A549 (cell line): ENCODE measurements around the gene GBP1. TPM values are rescaled to one million over a fixed set of nuclear protein-coding genes. Genes with fewer than 3 reads are reported as not detected.

Source experiments
- ATAC-seq, 2 experiments: fragments of 200-7000 bp in 1 of 2; fragments of >200 bp in 1 of 2; cut with Nextera tagmentation in 1 of 2; cut with Tn5 transposase in 1 of 2; 3 replicates each; pipeline versions ENCODE4 v1.8.0 to v1.9.1; 2018 to 2020; ENCODE audit warnings: mild to moderate bottlenecking in 1 of 2, moderate library complexity in 1 of 2
- CTCF ChIA-PET: fragments of 300-600 bp; sonication (Branson Sonifier 250); formaldehyde crosslinking; extraction: SDS; loops from one replicate; lab custom pipeline; 2021; ENCODE audit warnings: antibody characterized with exemption, inconsistent platforms; lab: Yijun Ruan, JAX
- POLR2A ChIA-PET: fragments of 350-600 bp; formaldehyde crosslinking; extraction: SDS; loops from one replicate; lab custom pipeline; 2021; ENCODE audit warnings: antibody characterized with exemption, inconsistent platforms; lab: Yijun Ruan, JAX
- DNase-seq, 2 experiments: peaks; one replicate each; pipeline versions ENCODE4 v3.0.0 to v3.0.0-alpha.2; 2011 to 2016; ENCODE audit warnings: low read depth in 1 of 2, low spot score in 1 of 2
- FAIRE-seq: peaks from 2 replicates; lab custom pipeline; 2011; peaks lifted over from hg19 to GRCh38; lab: Jason Lieb, UNC
- H3K27ac ChIP-seq, 2 experiments: fragments of >200 bp; sonication (Bioruptor Twin); formaldehyde crosslinking; 3 replicates each; pipeline ENCODE4 v1.5.1; 2016 to 2017
- H3K4me1 ChIP-seq: fragments of >200 bp; sonication (Bioruptor Twin); formaldehyde crosslinking; 3 replicates; pipeline ENCODE4 v1.6.1; 2016
- H3K4me2 ChIP-seq: fragments of >200 bp; sonication (Bioruptor Twin); formaldehyde crosslinking; 3 replicates; pipeline ENCODE4 v1.6.1; 2016
- H3K4me3 ChIP-seq: fragments of >200 bp; sonication (Bioruptor Twin); formaldehyde crosslinking; 3 replicates; pipeline ENCODE4 v1.5.1; 2016
- H3K9me3 ChIP-seq: fragments of >200 bp; sonication (Bioruptor Twin); formaldehyde crosslinking; 3 replicates; pipeline ENCODE4 v1.6.1; 2016
- CBX8 ChIP-seq: fragments of 200-600 bp; sonication (generic); IDR thresholded peaks from 2 replicates; pipeline ENCODE4 v1.6.1; 2016
- EHF ChIP-seq: fragments of 250-450 bp; sonication (Bioruptor Pico); IDR thresholded peaks from 2 replicates; pipeline ENCODE4 v1.5.0; 2020; ENCODE audit warnings: mild to moderate bottlenecking
- GATA3 ChIP-seq: IDR thresholded peaks from 2 replicates; pipeline ENCODE4 v1.6.1; 2012; ENCODE audit warnings: borderline replicate concordance
- HOXB5 ChIP-seq: fragments of 250-450 bp; sonication (Bioruptor Pico); IDR thresholded peaks from 2 replicates; pipeline ENCODE4 v1.5.0; 2020; ENCODE audit warnings: mild to moderate bottlenecking, moderate library complexity
- JUN ChIP-seq, 2 experiments: fragments of >200 bp; sonication (Bioruptor Twin); formaldehyde crosslinking; IDR thresholded peaks; 2 replicates in 1 of 2; 3 replicates in 1 of 2; pipeline ENCODE4 v1.6.1; 2016 to 2017
- MAFK ChIP-seq: fragments of 450-650 bp; IDR thresholded peaks from 2 replicates; pipeline ENCODE4 v1.6.1; 2014; ENCODE audit not compliant: partially characterized antibody
- MAZ ChIP-seq: fragments of 150-350 bp; IDR thresholded peaks from 2 replicates; pipeline ENCODE4 v1.6.1; 2014; ENCODE audit warnings: antibody characterized with exemption, low read depth, low read length, borderline replicate concordance
- NFE2L2 ChIP-seq: fragments of 150-350 bp; conservative IDR thresholded peaks from 2 replicates; pipeline ENCODE4 v1.6.1; 2014; ENCODE audit warnings: low read length
- PHF8 ChIP-seq: fragments of 200-600 bp; sonication (generic); IDR thresholded peaks from 2 replicates; pipeline ENCODE4 v1.6.1; 2016; ENCODE audit warnings: low read depth, mild to moderate bottlenecking, antibody characterized with exemption, moderate library complexity, borderline replicate concordance
- POLR2A ChIP-seq: IDR thresholded peaks from 2 replicates; pipeline ENCODE4 v1.6.1; 2012; ENCODE audit warnings: mild to moderate bottlenecking, low read length
- RFX5 ChIP-seq: fragments of 450-650 bp; IDR thresholded peaks from 2 replicates; pipeline ENCODE4 v1.7.1; 2014; ENCODE audit warnings: antibody characterized with exemption, mild to moderate bottlenecking, moderate library complexity
- WGBS: methylation state at CpG from one replicate; pipeline ENCODE4 v1.1.6; 2017; ENCODE audit errors: missing lambda C conversion rate; 5-methylcytosine and 5-hydroxymethylcytosine counted together
- polyA plus RNA-seq, 4 experiments: library from polyadenylated mRNA; depleted of rRNA in 3 of 4; stranded (reverse); fragments of >200 nt; fragmentation: RNase III in 1 of 4; extraction: RNeasy Plus Mini Kit Qiagen cat#74134 plus additional on column Dnase treatment in 1 of 4; gene quantifications; 2 replicates in 3 of 4; 3 replicates in 1 of 4; pipeline ENCODE4 v1.2.3, GENCODE V29; 2011 to 2017
- small RNA-seq, 6 experiments: library from RNA; depleted of rRNA; stranded (forward); fragments of <200 nt; gene quantifications; one replicate each; pipeline ENCODE3, GENCODE V24; 2012

Gene GBP1
- polyA plus RNA-seq, 2 of the 4 experiments (the other 2 are of a cell fraction): 0.10 to 0.39 TPM

DNA sequence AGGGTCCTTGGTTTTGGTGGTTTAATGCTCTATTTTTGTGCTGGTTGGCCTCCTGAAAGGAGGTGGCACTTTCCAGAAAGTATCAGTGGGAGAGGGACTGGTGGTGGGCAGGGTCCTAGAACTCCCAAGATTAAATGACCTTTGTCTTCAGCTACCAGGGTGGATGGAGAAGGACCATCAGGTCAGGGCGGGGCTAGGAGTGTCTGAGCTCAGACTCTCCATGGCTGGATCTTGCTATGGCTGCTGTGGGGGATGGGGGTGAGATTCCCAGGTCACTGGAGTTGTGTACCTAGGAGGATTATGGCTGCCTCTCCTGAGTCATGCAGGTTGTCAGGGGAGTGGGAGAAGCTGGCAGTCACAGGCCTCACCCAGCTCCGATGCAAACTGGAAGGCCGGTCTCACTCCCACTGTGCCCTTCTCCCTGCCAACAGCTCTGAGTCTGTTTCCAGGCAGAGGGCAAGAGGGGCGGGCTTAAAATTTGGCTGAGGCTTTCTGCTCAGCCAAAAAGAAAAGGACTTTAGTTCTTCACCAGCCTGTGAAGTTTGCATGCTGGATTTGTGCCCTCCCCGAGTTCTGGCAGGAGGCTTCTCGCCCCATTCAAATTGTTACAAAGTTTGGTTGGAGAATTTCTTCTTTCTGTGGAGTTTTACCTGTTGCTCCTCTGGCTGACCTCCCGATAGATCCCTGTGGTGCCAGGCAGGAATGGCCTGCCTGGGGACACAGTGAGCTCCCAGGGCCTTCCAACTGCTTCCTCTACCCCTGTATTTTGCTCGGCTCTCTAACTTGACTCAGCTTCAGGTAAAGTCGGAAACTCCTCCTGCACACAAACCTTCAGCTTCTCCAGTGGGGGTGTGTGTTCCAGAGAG lies 59.5 kb downstream of the GBP1 start:
- Histone ChIP-seq H3K4me2 (no peak overlapping the region), H3K9me3 (no peaks in the 10 kb centered on the region), H3K4me1 (no peaks in the 10 kb centered on the region), H3K4me3 (no peak overlapping the region), H3K27ac (no peak overlapping the region)
- POLR2A ChIA-PET: no interaction called here
- ATAC-seq (no peak), DNase-seq (no peak), FAIRE-seq (no peak)
- TF ChIP-seq JUN (IDR thresholded peaks at IDR 0.05) (no peak), EHF (CRISPR knock-in tag) (no peak), RFX5 (no peak), HOXB5 (CRISPR knock-in tag) (no peak), MAFK (no peak), MAZ (no peak), PHF8 (no peak), CBX8 (no peak), POLR2A (no peak), NFE2L2 (no peak), GATA3 (no peak)
- 52% methylated on average over 8 of the region's 9 CpGs for WGBS
- CTCF ChIA-PET: interaction anchor here (1.1 to 1.9 kb wide), 2 partner anchors 353 to 441 kb away, joined by 3 to 4 read pairs; no protein-coding TSS in a partner anchor

Small RNA genes within 50 kb of the gene (small RNA-seq; reads per million reads assigned to genes)
- gene RF00019: 0 reads per million in 6 experiments

Other genes with a start within 250 kb of the GBP1 start
- 32.5 and 34.1 TPM in 2 replicates for gene GTF2B, start 173.6 kb downstream of the GBP1 start, polyA plus RNA-seq (2011; rRNA removed)
- 21.7 to 24.8 TPM (median 22.4 TPM) in 3 replicates for gene GTF2B, start 173.6 kb downstream of the GBP1 start, polyA plus RNA-seq (2017; fragmentation: RNase III; extraction: RNeasy Plus Mini Kit Qiagen cat#74134 plus additional on column Dnase treatment)
- 14.0 and 16.7 TPM in 2 replicates for gene KYAT3, start 72.6 kb downstream of the GBP1 start, polyA plus RNA-seq (2011; rRNA removed)
- gene KYAT3, start 72.6 kb downstream of the GBP1 start, polyA plus RNA-seq (2017; fragmentation: RNase III; extraction: RNeasy Plus Mini Kit Qiagen cat#74134 plus additional on column Dnase treatment): 9.0 to 11.2 TPM (median 10.2 TPM) in 3 replicates
- 3.7 and 3.8 TPM in 2 replicates for gene RBMXL1, start 72.6 kb downstream of the GBP1 start, polyA plus RNA-seq (2011; rRNA removed)
- gene RBMXL1, start 72.6 kb downstream of the GBP1 start, polyA plus RNA-seq (2017; fragmentation: RNase III; extraction: RNeasy Plus Mini Kit Qiagen cat#74134 plus additional on column Dnase treatment): 2.6 to 3.0 TPM (median 2.7 TPM) in 3 replicates
- gene GBP3, start 42.3 kb downstream of the GBP1 start, polyA plus RNA-seq (2011; rRNA removed): 1.9 and 2.4 TPM in 2 replicates
- 0.93 to 1.1 TPM (median 0.98 TPM) in 3 replicates for gene GBP3, start 42.3 kb downstream of the GBP1 start, polyA plus RNA-seq (2017; fragmentation: RNase III; extraction: RNeasy Plus Mini Kit Qiagen cat#74134 plus additional on column Dnase treatment)
- 1.8 and 1.9 TPM in 2 replicates for gene GBP2, start 60.9 kb upstream of the GBP1 start, polyA plus RNA-seq (2011; rRNA removed)
- gene GBP2, start 60.9 kb upstream of the GBP1 start, polyA plus RNA-seq (2017; fragmentation: RNase III; extraction: RNeasy Plus Mini Kit Qiagen cat#74134 plus additional on column Dnase treatment): 1.3 to 1.7 TPM (median 1.6 TPM) in 3 replicates
- not detected in 2 replicates for gene GBP7, start 110.8 kb upstream of the GBP1 start, polyA plus RNA-seq (2011; rRNA removed)
- gene GBP7, start 110.8 kb upstream of the GBP1 start, polyA plus RNA-seq (2017; fragmentation: RNase III; extraction: RNeasy Plus Mini Kit Qiagen cat#74134 plus additional on column Dnase treatment): not detected in 3 replicates
- gene GBP4, start 133.7 kb upstream of the GBP1 start, polyA plus RNA-seq (2011; rRNA removed): not detected in 2 replicates
- gene GBP4, start 133.7 kb upstream of the GBP1 start, polyA plus RNA-seq (2017; fragmentation: RNase III; extraction: RNeasy Plus Mini Kit Qiagen cat#74134 plus additional on column Dnase treatment): not detected in 3 replicates
- gene GBP5, start 207.7 kb upstream of the GBP1 start, polyA plus RNA-seq (2011; rRNA removed): 0.04 and 0.07 TPM in 2 replicates
- not detected in 3 replicates for gene GBP5, start 207.7 kb upstream of the GBP1 start, polyA plus RNA-seq (2017; fragmentation: RNase III; extraction: RNeasy Plus Mini Kit Qiagen cat#74134 plus additional on column Dnase treatment)